ENCODE data around the gene CEP68. TPM values are rescaled to one million over a fixed set of nuclear protein-coding genes. Genes with fewer than 3 reads are reported as not detected.

Gene CEP68
- total and polyA plus RNA-seq, 5 donors from 2014 or later: 18.8 to 27.8 (median 26.0) TPM

- ATAC-seq (ENCODE audit: low read depth in 2 of 2) (no peak), DNase-seq (no peak)
- H3K27ac ChIP-seq (ENCODE audit: insufficient read depth, low read length, poor library complexity, severe bottlenecking): no peak overlapping the region
- H3K4me1 ChIP-seq (ENCODE audit: control insufficient read depth, insufficient read depth, low read length, poor library complexity, severe bottlenecking): peaks cover 5% of the 10 kb centered on the region
- no peak overlapping the region for H3K27ac Mint-ChIP-seq
- H3K4me3 Mint-ChIP-seq: no peak overlapping the region
- H3K4me1 Mint-ChIP-seq: peaks cover 2 to 6% (median 6%) of the 10 kb centered on the region in 4 donors
- H3K4me3 ChIP-seq (ENCODE audit: low read depth, low read length): no peak overlapping the region
- peaks cover 16% of the 10 kb centered on the region for H3K36me3 Mint-ChIP-seq
- H3K27me3 Mint-ChIP-seq: no peaks in the 10 kb centered on the region
- no peaks in the 10 kb centered on the region for H3K27me3 ChIP-seq (ENCODE audit: control insufficient read depth, insufficient read depth, low read length)
- H3K9me3 Mint-ChIP-seq: no peaks in the 10 kb centered on the region
- H3K36me3 ChIP-seq (ENCODE audit: control insufficient read depth, insufficient read depth, low read length): peaks cover 21% of the 10 kb centered on the region
- H3K9me3 ChIP-seq (ENCODE audit: control insufficient read depth in 2 of 2, low read length in 2 of 2): no peaks in the 10 kb centered on the region
These were observed 30.6 kb upstream of the CEP68 start for GRCh38 chr2:65025453-65026123.

GRCh38 chr2:65026154-65026553 is 30.1 kb upstream of the CEP68 start:
- no peak overlapping the region for H3K27ac Mint-ChIP-seq
- Histone ChIP-seq H3K36me3 (ENCODE audit: control insufficient read depth, insufficient read depth, low read length) (peaks cover 17% of the 10 kb centered on the region), H3K27ac (ENCODE audit: insufficient read depth, low read length, poor library complexity, severe bottlenecking) (no peak overlapping the region), H3K27me3 (ENCODE audit: control insufficient read depth, insufficient read depth, low read length) (no peaks in the 10 kb centered on the region), H3K4me3 (ENCODE audit: low read depth, low read length) (no peak overlapping the region), H3K4me1 (ENCODE audit: control insufficient read depth, insufficient read depth, low read length, poor library complexity, severe bottlenecking) (peaks cover 10% of the 10 kb centered on the region), H3K9me3 (ENCODE audit: control insufficient read depth in 2 of 2, low read length in 2 of 2) (no peaks in the 10 kb centered on the region)
- no peaks in the 10 kb centered on the region for H3K27me3 Mint-ChIP-seq
- peaks cover 8 to 12% (median 11%) of the 10 kb centered on the region in 4 donors for H3K4me1 Mint-ChIP-seq
- no peaks in the 10 kb centered on the region for H3K9me3 Mint-ChIP-seq
- DNase-seq (no peak), ATAC-seq (ENCODE audit: low read depth in 2 of 2) (no peak)
- H3K4me3 Mint-ChIP-seq: no peak overlapping the region
- H3K36me3 Mint-ChIP-seq: peaks cover 16% of the 10 kb centered on the region

GRCh38 chr2:65026704-65027464 is 29.3 kb upstream of the CEP68 start:
- H3K4me1 ChIP-seq (ENCODE audit: control insufficient read depth, insufficient read depth, low read length, poor library complexity, severe bottlenecking): peaks cover 18% of the 10 kb centered on the region
- no peaks in the 10 kb centered on the region for H3K27me3 ChIP-seq (ENCODE audit: control insufficient read depth, insufficient read depth, low read length)
- no peak overlapping the region for H3K4me3 ChIP-seq (ENCODE audit: low read depth, low read length)
- Mint-ChIP-seq H3K27ac (no peak overlapping the region), H3K36me3 (peaks cover 12% of the 10 kb centered on the region), H3K9me3 (no peaks in the 10 kb centered on the region), H3K4me1 (peaks cover 15 to 18% (median 17%) of the 10 kb centered on the region in 4 donors), H3K4me3 (no peak overlapping the region), H3K27me3 (no peaks in the 10 kb centered on the region)
- no peaks in the 10 kb centered on the region for H3K9me3 ChIP-seq (ENCODE audit: control insufficient read depth in 2 of 2, low read length in 2 of 2)
- H3K27ac ChIP-seq (ENCODE audit: insufficient read depth, low read length, poor library complexity, severe bottlenecking): no peak overlapping the region
- peaks cover 11% of the 10 kb centered on the region for H3K36me3 ChIP-seq (ENCODE audit: control insufficient read depth, insufficient read depth, low read length)
- DNase-seq (no peak), ATAC-seq (ENCODE audit: low read depth in 2 of 2) (no peak)

GRCh38 chr2:65027616-65028244 is 28.5 kb upstream of the CEP68 start:
- Mint-ChIP-seq H3K27me3 (no peaks in the 10 kb centered on the region), H3K4me3 (no peak overlapping the region)
- no peak overlapping the region for H3K27ac ChIP-seq (ENCODE audit: insufficient read depth, low read length, poor library complexity, severe bottlenecking)

GRCh38 chr2:65030476-65031332 is 25.5 kb upstream of the CEP68 start:
- Mint-ChIP-seq H3K4me1 (peaks cover 17 to 26% (median 25%) of the 10 kb centered on the region in 4 donors), H3K27me3 (no peaks in the 10 kb centered on the region), H3K27ac (peak overlapping the region; percentile 16 to 74 (median 20)), H3K36me3 (peaks cover 10% of the 10 kb centered on the region), H3K9me3 (no peaks in the 10 kb centered on the region), H3K4me3 (peak overlapping the region in 2 of 4 donors; percentile 59 to 70)
- H3K27me3 ChIP-seq (ENCODE audit: control insufficient read depth, insufficient read depth, low read length): no peaks in the 10 kb centered on the region
- H3K4me3 ChIP-seq (ENCODE audit: low read depth, low read length): peak overlapping the region; percentile 55
- H3K27ac ChIP-seq (ENCODE audit: insufficient read depth, low read length, poor library complexity, severe bottlenecking): peak overlapping the region; percentile 75
- DNase-seq (no peak), ATAC-seq (ENCODE audit: low read depth in 2 of 2) (no peak)
- H3K9me3 ChIP-seq (ENCODE audit: control insufficient read depth in 2 of 2, low read length in 2 of 2): no peaks in the 10 kb centered on the region
- H3K36me3 ChIP-seq (ENCODE audit: control insufficient read depth, insufficient read depth, low read length): no peaks in the 10 kb centered on the region
- peaks cover 32% of the 10 kb centered on the region for H3K4me1 ChIP-seq (ENCODE audit: control insufficient read depth, insufficient read depth, low read length, poor library complexity, severe bottlenecking)

More at GRCh38 chr2:65027616-65028244, 28.5 kb upstream of the CEP68 start:
- H3K4me3 ChIP-seq (ENCODE audit: low read depth, low read length): no peak overlapping the region
- Mint-ChIP-seq H3K27ac (no peak overlapping the region), H3K4me1 (peaks cover 17 to 26% (median 25%) of the 10 kb centered on the region in 4 donors), H3K9me3 (no peaks in the 10 kb centered on the region), H3K36me3 (peaks cover 9% of the 10 kb centered on the region)
- ATAC-seq (ENCODE audit: low read depth in 2 of 2): no peak
- H3K27me3 ChIP-seq (ENCODE audit: control insufficient read depth, insufficient read depth, low read length): no peaks in the 10 kb centered on the region
- DNase-seq: no peak
- H3K4me1 ChIP-seq (ENCODE audit: control insufficient read depth, insufficient read depth, low read length, poor library complexity, severe bottlenecking): peaks cover 26% of the 10 kb centered on the region
- H3K9me3 ChIP-seq (ENCODE audit: control insufficient read depth in 2 of 2, low read length in 2 of 2): no peaks in the 10 kb centered on the region
- peaks cover 8% of the 10 kb centered on the region for H3K36me3 ChIP-seq (ENCODE audit: control insufficient read depth, insufficient read depth, low read length)

GRCh38 chr2:65031341-65032018 is 24.7 kb upstream of the CEP68 start:
- peak overlapping the region; percentile 45 to 99 (median 74) for H3K27ac Mint-ChIP-seq
- no peaks in the 10 kb centered on the region for H3K9me3 Mint-ChIP-seq
- peak overlapping the region; percentile 78 for H3K4me3 ChIP-seq (ENCODE audit: low read depth, low read length)
- H3K36me3 Mint-ChIP-seq: peaks cover 6% of the 10 kb centered on the region
- no peaks in the 10 kb centered on the region for H3K27me3 Mint-ChIP-seq
- H3K4me3 Mint-ChIP-seq: peak overlapping the region; percentile 38 to 70 (median 54)
- DNase-seq (peak in 2 of 3 donors; percentile 19 to 51), ATAC-seq (ENCODE audit: low read depth in 2 of 2) (peak; percentile 51 to 53)
- H3K9me3 ChIP-seq (ENCODE audit: control insufficient read depth in 2 of 2, low read length in 2 of 2): no peaks in the 10 kb centered on the region
- H3K4me1 ChIP-seq (ENCODE audit: control insufficient read depth, insufficient read depth, low read length, poor library complexity, severe bottlenecking): peaks cover 32% of the 10 kb centered on the region
- H3K36me3 ChIP-seq (ENCODE audit: control insufficient read depth, insufficient read depth, low read length): no peaks in the 10 kb centered on the region
- H3K27me3 ChIP-seq (ENCODE audit: control insufficient read depth, insufficient read depth, low read length): no peaks in the 10 kb centered on the region
- peaks cover 17 to 24% (median 23%) of the 10 kb centered on the region in 4 donors for H3K4me1 Mint-ChIP-seq
- peak overlapping the region; percentile 75 for H3K27ac ChIP-seq (ENCODE audit: insufficient read depth, low read length, poor library complexity, severe bottlenecking)
